Measurements from ENCODE around the gene RAB44. TPM values are rescaled to one million over a fixed set of nuclear protein-coding genes. Genes with fewer than 3 reads are reported as not detected.
A peak's percentile ranks its signal among the peaks of the same experiment; 100 is the strongest.

The RAB44 gene
- total and polyA plus RNA-seq, 2 of the 13 experiments (the other 11 are each of a cell fraction or from before 2014, with no cell fraction given) = not detected

DNA sequence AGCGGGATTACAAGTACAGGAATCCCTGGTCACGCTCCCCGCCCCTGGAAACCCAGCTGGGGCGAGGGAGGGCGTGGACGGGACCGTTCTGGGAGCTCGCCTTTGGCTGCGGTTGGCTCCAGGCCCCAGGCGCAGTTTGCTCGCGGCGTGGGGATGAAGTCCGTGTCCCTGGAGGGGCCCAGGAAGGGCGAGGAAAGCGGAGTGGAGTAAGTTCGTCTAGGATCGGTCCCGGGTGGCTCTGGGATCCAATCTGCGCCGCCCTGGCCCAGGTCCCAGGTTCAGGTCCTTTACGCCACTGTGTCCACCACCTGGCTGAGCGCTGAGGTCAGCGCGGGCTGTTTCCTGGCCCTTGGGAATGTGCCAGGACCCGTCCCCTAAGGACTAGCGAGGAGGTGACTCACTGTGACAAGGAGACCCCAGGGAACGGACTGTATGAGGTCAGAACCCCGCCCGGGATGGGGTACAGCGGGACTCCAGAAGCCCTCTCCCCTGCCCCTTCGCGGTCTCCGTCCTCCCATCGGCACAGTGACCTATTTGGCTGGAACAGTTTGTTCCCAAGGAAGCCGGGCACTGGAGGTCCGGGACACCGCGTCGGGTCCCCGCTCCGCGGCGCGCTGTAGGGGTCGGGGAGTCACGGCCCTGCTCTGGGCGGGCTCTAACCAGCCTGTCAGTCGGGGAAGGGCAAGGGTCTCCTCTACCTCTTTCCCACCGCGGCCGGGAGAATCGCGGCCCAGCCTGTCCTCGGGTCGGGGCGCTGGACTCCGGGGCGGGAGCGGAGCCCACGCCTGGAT is 18.4 kb upstream of the RAB44 start (continued):
- TF ChIP-seq, protein P1, sequence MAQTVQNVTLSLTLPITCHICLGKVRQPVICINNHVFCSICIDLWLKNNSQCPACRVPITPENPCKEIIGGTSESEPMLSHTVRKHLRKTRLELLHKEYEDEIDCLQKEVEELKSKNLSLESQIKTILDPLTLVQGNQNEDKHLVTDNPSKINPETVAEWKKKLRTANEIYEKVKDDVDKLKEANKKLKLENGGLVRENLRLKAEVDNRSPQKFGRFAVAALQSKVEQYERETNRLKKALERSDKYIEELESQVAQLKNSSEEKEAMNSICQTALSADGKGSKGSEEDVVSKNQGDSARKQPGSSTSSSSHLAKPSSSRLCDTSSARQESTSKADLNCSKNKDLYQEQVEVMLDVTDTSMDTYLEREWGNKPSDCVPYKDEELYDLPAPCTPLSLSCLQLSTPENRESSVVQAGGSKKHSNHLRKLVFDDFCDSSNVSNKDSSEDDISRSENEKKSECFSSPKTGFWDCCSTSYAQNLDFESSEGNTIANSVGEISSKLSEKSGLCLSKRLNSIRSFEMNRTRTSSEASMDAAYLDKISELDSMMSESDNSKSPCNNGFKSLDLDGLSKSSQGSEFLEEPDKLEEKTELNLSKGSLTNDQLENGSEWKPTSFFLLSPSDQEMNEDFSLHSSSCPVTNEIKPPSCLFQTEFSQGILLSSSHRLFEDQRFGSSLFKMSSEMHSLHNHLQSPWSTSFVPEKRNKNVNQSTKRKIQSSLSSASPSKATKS (CRISPR knock-in tag; IDR thresholded peaks at IDR 0.05) = no peak
- TF ChIP-seq AGO1 (IDR thresholded peaks at IDR 0.05; ENCODE audit: low read depth, low read length, poor library complexity, severe bottlenecking) = peak; percentile 97
- TF ChIP-seq ZNF20 (CRISPR knock-in tag; IDR thresholded peaks at IDR 0.05) = no peak
- TF ChIP-seq, protein P2, sequence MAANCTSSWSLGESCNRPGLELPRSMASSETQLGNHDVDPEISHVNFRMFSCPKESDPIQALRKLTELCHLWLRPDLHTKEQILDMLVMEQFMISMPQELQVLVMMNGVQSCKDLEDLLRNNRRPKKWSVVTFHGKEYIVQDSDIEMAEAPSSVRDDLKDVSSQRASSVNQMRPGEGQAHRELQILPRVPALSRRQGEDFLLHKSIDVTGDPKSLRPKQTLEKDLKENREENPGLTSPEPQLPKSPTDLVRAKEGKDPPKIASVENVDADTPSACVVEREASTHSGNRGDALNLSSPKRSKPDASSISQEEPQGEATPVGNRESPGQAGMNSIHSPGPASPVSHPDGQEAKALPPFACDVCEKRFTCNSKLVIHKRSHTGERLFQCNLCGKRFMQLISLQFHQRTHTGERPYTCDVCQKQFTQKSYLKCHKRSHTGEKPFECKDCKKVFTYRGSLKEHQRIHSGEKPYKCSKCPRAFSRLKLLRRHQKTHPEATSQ (CRISPR knock-in tag; IDR thresholded peaks at IDR 0.05; ENCODE audit: borderline replicate concordance) = no peak
- TF ChIP-seq ISL2 (CRISPR knock-in tag; IDR thresholded peaks at IDR 0.05) = no peak
- TF ChIP-seq MEIS1 (CRISPR knock-in tag; IDR thresholded peaks at IDR 0.05; ENCODE audit: borderline replicate concordance) = no peak
- TF ChIP-seq ZNF354B (CRISPR knock-in tag; IDR thresholded peaks at IDR 0.05) = no peak
- TF ChIP-seq, protein P3, sequence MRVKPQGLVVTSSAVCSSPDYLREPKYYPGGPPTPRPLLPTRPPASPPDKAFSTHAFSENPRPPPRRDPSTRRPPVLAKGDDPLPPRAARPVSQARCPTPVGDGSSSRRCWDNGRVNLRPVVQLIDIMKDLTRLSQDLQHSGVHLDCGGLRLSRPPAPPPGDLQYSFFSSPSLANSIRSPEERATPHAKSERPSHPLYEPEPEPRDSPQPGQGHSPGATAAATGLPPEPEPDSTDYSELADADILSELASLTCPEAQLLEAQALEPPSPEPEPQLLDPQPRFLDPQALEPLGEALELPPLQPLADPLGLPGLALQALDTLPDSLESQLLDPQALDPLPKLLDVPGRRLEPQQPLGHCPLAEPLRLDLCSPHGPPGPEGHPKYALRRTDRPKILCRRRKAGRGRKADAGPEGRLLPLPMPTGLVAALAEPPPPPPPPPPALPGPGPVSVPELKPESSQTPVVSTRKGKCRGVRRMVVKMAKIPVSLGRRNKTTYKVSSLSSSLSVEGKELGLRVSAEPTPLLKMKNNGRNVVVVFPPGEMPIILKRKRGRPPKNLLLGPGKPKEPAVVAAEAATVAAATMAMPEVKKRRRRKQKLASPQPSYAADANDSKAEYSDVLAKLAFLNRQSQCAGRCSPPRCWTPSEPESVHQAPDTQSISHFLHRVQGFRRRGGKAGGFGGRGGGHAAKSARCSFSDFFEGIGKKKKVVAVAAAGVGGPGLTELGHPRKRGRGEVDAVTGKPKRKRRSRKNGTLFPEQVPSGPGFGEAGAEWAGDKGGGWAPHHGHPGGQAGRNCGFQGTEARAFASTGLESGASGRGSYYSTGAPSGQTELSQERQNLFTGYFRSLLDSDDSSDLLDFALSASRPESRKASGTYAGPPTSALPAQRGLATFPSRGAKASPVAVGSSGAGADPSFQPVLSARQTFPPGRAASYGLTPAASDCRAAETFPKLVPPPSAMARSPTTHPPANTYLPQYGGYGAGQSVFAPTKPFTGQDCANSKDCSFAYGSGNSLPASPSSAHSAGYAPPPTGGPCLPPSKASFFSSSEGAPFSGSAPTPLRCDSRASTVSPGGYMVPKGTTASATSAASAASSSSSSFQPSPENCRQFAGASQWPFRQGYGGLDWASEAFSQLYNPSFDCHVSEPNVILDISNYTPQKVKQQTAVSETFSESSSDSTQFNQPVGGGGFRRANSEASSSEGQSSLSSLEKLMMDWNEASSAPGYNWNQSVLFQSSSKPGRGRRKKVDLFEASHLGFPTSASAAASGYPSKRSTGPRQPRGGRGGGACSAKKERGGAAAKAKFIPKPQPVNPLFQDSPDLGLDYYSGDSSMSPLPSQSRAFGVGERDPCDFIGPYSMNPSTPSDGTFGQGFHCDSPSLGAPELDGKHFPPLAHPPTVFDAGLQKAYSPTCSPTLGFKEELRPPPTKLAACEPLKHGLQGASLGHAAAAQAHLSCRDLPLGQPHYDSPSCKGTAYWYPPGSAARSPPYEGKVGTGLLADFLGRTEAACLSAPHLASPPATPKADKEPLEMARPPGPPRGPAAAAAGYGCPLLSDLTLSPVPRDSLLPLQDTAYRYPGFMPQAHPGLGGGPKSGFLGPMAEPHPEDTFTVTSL (CRISPR knock-in tag; IDR thresholded peaks at IDR 0.05; ENCODE audit: borderline replicate concordance) = peak; percentile 59; the same call in 1 of the 2 replicates
- TF ChIP-seq ZNF562 (CRISPR knock-in tag; IDR thresholded peaks at IDR 0.05; ENCODE audit: borderline replicate concordance) = no peak
- TF ChIP-seq HMG20B (CRISPR knock-in tag; conservative IDR thresholded peaks at IDR 0.05) = no peak
